Liver (tissue), 9 donors: ENCODE measurements around the gene RGS10. TPM values are rescaled to one million over a fixed set of nuclear protein-coding genes. Genes with fewer than 3 reads are reported as not detected.

ENCODE experiments used
- DNase-seq: peaks from one replicate; pipeline ENCODE4 v3.0.0-alpha.2; 2017; ENCODE audit warnings: low spot score
- H3K27ac ChIP-seq, 2 donors: one replicate each; pipeline ENCODE4 v1.7.0; 2013; ENCODE audit warnings: inconsistent platforms in 2 of 2, low read length in 2 of 2, control low read depth in 1 of 2, low read depth in 1 of 2, mild to moderate bottlenecking in 1 of 2
- H3K27me3 ChIP-seq, 4 donors: one replicate each; pipeline versions ENCODE4 v1.6.1 to v1.7.0; 2013; ENCODE audit warnings: low read length in 3 of 4, inconsistent platforms in 1 of 4, mild to moderate bottlenecking in 1 of 4, moderate library complexity in 1 of 4; ENCODE audit not compliant: control insufficient read depth in 4 of 4, insufficient read depth in 4 of 4
- H3K36me3 ChIP-seq, 4 donors: one replicate each; pipeline versions ENCODE4 v1.6.1 to v1.7.0; 2013; ENCODE audit warnings: low read length in 3 of 4, mild to moderate bottlenecking in 3 of 4, low read depth in 1 of 4, moderate library complexity in 1 of 4; ENCODE audit not compliant: control insufficient read depth in 4 of 4, insufficient read depth in 3 of 4
- H3K4me1 ChIP-seq, 4 donors: one replicate each; pipeline versions ENCODE4 v1.6.1 to v1.7.0; 2013; ENCODE audit warnings: low read length in 3 of 4, mild to moderate bottlenecking in 3 of 4, moderate library complexity in 1 of 4; ENCODE audit not compliant: control insufficient read depth in 4 of 4, insufficient read depth in 4 of 4
- H3K4me3 ChIP-seq, 3 donors: one replicate each; pipeline versions ENCODE4 v1.6.1 to v1.7.0; 2013; ENCODE audit warnings: low read length in 3 of 3, control low read depth in 1 of 3, low read depth in 1 of 3, mild to moderate bottlenecking in 1 of 3
- H3K9ac ChIP-seq, 2 donors: one replicate each; pipeline ENCODE4 v1.7.0; 2013; ENCODE audit warnings: low read length in 2 of 2, mild to moderate bottlenecking in 2 of 2, moderate library complexity in 2 of 2, control low read depth in 1 of 2, low read depth in 1 of 2
- H3K9me3 ChIP-seq, 4 donors: one replicate each; pipeline versions ENCODE4 v1.6.1 to v1.7.0; 2013; ENCODE audit warnings: low read length in 3 of 4; ENCODE audit not compliant: control insufficient read depth in 4 of 4
- ATF3 ChIP-seq: IDR thresholded peaks from 2 replicates; pipeline ENCODE4 v1.6.1; 2016; ENCODE audit warnings: antibody characterized with exemption
- EGR1 ChIP-seq, 2 donors: IDR thresholded peaks; 2 replicates each; pipeline ENCODE4 v1.6.1; 2016 to 2018; ENCODE audit warnings: antibody characterized with exemption in 2 of 2, low read depth in 2 of 2
- FOXA1 ChIP-seq: IDR thresholded peaks from 2 replicates; pipeline ENCODE4 v1.6.1; 2016; ENCODE audit warnings: antibody characterized with exemption
- FOXA2 ChIP-seq: IDR thresholded peaks from 2 replicates; pipeline ENCODE4 v1.6.1; 2016; ENCODE audit warnings: antibody characterized with exemption
- GABPA ChIP-seq, 2 donors: IDR thresholded peaks in 1 of 2; conservative IDR thresholded peaks in 1 of 2; 2 replicates each; pipeline ENCODE4 v1.6.1; 2016; ENCODE audit warnings: antibody characterized with exemption in 2 of 2, mild to moderate bottlenecking in 1 of 2, moderate library complexity in 1 of 2
- HNF4A ChIP-seq, 2 donors: conservative IDR thresholded peaks; 2 replicates each; pipeline ENCODE4 v1.6.1; 2016; ENCODE audit warnings: antibody characterized with exemption in 2 of 2, mild to moderate bottlenecking in 2 of 2
- HNF4G ChIP-seq: IDR thresholded peaks from 2 replicates; pipeline ENCODE4 v1.6.1; 2016; ENCODE audit warnings: antibody characterized with exemption
- JUND ChIP-seq, 2 donors: IDR thresholded peaks; 2 replicates each; pipeline ENCODE4 v1.6.1; 2016; ENCODE audit warnings: antibody characterized with exemption in 2 of 2
- MAX ChIP-seq: IDR thresholded peaks from 2 replicates; pipeline ENCODE4 v1.6.1; 2016; ENCODE audit warnings: antibody characterized with exemption
- NR2F2 ChIP-seq: IDR thresholded peaks from 2 replicates; pipeline ENCODE4 v1.6.1; 2016; ENCODE audit warnings: antibody characterized with exemption
- RAD21 ChIP-seq, 2 donors: IDR thresholded peaks; 2 replicates each; pipeline ENCODE4 v1.6.1; 2016; ENCODE audit warnings: antibody characterized with exemption in 2 of 2, mild to moderate bottlenecking in 2 of 2
- REST ChIP-seq: IDR thresholded peaks from 2 replicates; pipeline ENCODE4 v1.6.1; 2016; ENCODE audit warnings: antibody characterized with exemption, mild to moderate bottlenecking
- RXRA ChIP-seq, 2 donors: IDR thresholded peaks; 2 replicates each; pipeline ENCODE4 v1.6.1; 2017 to 2018; ENCODE audit warnings: antibody characterized with exemption in 2 of 2, mild to moderate bottlenecking in 1 of 2
- TAF1 ChIP-seq: conservative IDR thresholded peaks from 2 replicates; pipeline ENCODE4 v1.6.1; 2016; ENCODE audit warnings: antibody characterized with exemption, mild to moderate bottlenecking
- YY1 ChIP-seq: IDR thresholded peaks from 2 replicates; pipeline ENCODE4 v1.6.1; 2016; ENCODE audit warnings: antibody characterized with exemption, mild to moderate bottlenecking
- ZBTB33 ChIP-seq: IDR thresholded peaks from 2 replicates; pipeline ENCODE4 v1.6.1; 2016; ENCODE audit warnings: antibody characterized with exemption
- WGBS: extraction: QIAGEN DNeasy Blood & Tissue Kit; methylation state at CpG from one replicate; pipeline ENCODE4 v1.1.7; 2013; 5-methylcytosine and 5-hydroxymethylcytosine counted together
- polyA plus RNA-seq, 2 donors: library from polyadenylated mRNA; stranded (reverse) in 1 of 2; unstranded in 1 of 2; fragments of 200-250 nt in 1 of 2; fragments of >200 nt in 1 of 2; fragmentation: Nextera tagmentation in 1 of 2; extraction: Ambion mirVana in 1 of 2; gene quantifications; one replicate each; pipeline versions ENCODE4 v1.2.1 to v1.2.3, GENCODE V29; 2013 to 2015
- total RNA-seq, 2 donors: library from RNA; depleted of rRNA; stranded (reverse); fragments of >200 nt; gene quantifications; one replicate each; pipeline ENCODE4 v1.2.3, GENCODE V29; 2014
- donor health status: healthy.
- donor health status: healthy.
- donor health status: healthy.
- donor health status: healthy.
- donor health status: healthy.

Gene RGS10
- total and polyA plus RNA-seq, 4 donors: 1.8 to 51.9 (median 2.2) TPM

GRCh38 chr10:119479532-119479931 is 63.0 kb downstream of the RGS10 start:
- Histone ChIP-seq H3K27ac (no peak overlapping the region), H3K9ac (no peak overlapping the region), H3K4me3 (no peak overlapping the region), H3K36me3 (no peaks in the 10 kb centered on the region), H3K27me3 (peaks cover 0 to 4% (median 1%) of the 10 kb centered on the region in 4 donors), H3K9me3 (no peaks in the 10 kb centered on the region), H3K4me1 (no peaks in the 10 kb centered on the region)
- no peak for TF ChIP-seq RXRA (IDR thresholded peaks at IDR 0.05)
- TF ChIP-seq HNF4A (conservative IDR thresholded peaks at IDR 0.05): no peak
- TF ChIP-seq REST: no peak
- TF ChIP-seq GABPA (IDR thresholded peaks at IDR 0.05 in 1 of 2, conservative IDR thresholded peaks at IDR 0.05 in 1 of 2): no peak
- no peak for TF ChIP-seq TAF1
- no peak for TF ChIP-seq JUND (IDR thresholded peaks at IDR 0.05)
- TF ChIP-seq MAX: no peak
- no peak for TF ChIP-seq YY1
- TF ChIP-seq FOXA2: no peak
- TF ChIP-seq HNF4G: no peak
- WGBS: 56% methylated on average over 8 of the region's 8 CpGs
- no peak for DNase-seq

GRCh38 chr10:119478811-119479341 is 63.6 kb downstream of the RGS10 start:
- no peaks in the 10 kb centered on the region for H3K9me3 ChIP-seq
- no peaks in the 10 kb centered on the region for H3K4me1 ChIP-seq
- TF ChIP-seq FOXA1: no peak
- TF ChIP-seq MAX: no peak
- no peak for TF ChIP-seq ATF3
- TF ChIP-seq REST: no peak
- TF ChIP-seq JUND (IDR thresholded peaks at IDR 0.05): no peak
- TF ChIP-seq FOXA2: no peak
- TF ChIP-seq EGR1 (IDR thresholded peaks at IDR 0.05; ENCODE audit: low read depth in 2 of 2): no peak
- TF ChIP-seq TAF1: no peak
- TF ChIP-seq HNF4G: no peak
- no peak for TF ChIP-seq ZBTB33
- no peak for TF ChIP-seq RAD21 (IDR thresholded peaks at IDR 0.05)
- no peak for TF ChIP-seq RXRA (IDR thresholded peaks at IDR 0.05)
- no peak for TF ChIP-seq GABPA (IDR thresholded peaks at IDR 0.05 in 1 of 2, conservative IDR thresholded peaks at IDR 0.05 in 1 of 2)
- TF ChIP-seq HNF4A (conservative IDR thresholded peaks at IDR 0.05): no peak
- TF ChIP-seq NR2F2: no peak
- no peak for TF ChIP-seq YY1
- no peak overlapping the region for H3K9ac ChIP-seq
- H3K4me3 ChIP-seq: no peak overlapping the region
- no peak overlapping the region for H3K27ac ChIP-seq
- no peaks in the 10 kb centered on the region for H3K36me3 ChIP-seq
- H3K27me3 ChIP-seq: peaks cover 0 to 4% (median 1%) of the 10 kb centered on the region in 4 donors
- DNase-seq: no peak
- WGBS: 39% methylated on average over 6 of the region's 6 CpGs
